ENCODE measurements around the gene MIB1.

DNA sequence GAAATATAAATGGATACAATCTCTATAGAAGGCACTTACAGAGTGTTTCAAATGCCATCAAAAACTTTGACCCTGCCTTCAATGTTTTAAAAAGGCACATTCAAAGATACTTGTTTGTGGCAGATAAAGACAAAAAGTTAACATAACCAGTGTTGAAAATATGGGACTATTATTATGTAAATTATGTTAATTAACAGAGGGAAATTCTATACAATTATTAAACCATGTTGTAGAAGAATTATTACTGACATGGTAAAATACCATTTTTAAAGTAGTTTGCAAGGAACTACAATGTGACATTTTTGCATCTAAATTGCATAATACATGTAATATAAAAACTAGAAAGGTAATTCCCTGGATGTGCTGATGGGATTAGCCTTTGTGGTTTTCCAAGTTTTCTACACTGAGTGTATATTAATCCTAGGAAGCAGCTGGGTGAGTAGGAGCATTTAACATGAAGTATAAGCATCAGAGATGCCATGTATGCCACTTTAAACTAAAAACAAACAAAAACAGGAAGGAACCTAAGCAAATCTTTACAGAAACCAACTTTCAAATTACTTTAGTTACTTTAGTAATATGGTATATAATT lies 21.7 kb downstream of the MIB1 start:
- no peak for TF ChIP-seq CTCF (IDR thresholded peaks at IDR 0.05)
- TF ChIP-seq SIN3A (IDR thresholded peaks at IDR 0.05; ENCODE audit: borderline replicate concordance, low read depth, low read length), result no peak
- TF ChIP-seq JUND (IDR thresholded peaks at IDR 0.05), result no peak
- TF ChIP-seq TAF1 (IDR thresholded peaks at IDR 0.05; ENCODE audit: borderline replicate concordance, low read depth, low read length), result no peak
- TF ChIP-seq USF2 (IDR thresholded peaks at IDR 0.05; ENCODE audit: borderline replicate concordance, low read depth, low read length), result no peak
- no peak for TF ChIP-seq NRF1 (IDR thresholded peaks at IDR 0.05; ENCODE audit: low read depth, low read length)
- TF ChIP-seq, protein P1, sequence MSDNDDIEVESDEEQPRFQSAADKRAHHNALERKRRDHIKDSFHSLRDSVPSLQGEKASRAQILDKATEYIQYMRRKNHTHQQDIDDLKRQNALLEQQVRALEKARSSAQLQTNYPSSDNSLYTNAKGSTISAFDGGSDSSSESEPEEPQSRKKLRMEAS (IDR thresholded peaks at IDR 0.05; ENCODE audit: low read depth), result no peak
- no peak for TF ChIP-seq RAD21 (IDR thresholded peaks at IDR 0.05; ENCODE audit: low read length)
- TF ChIP-seq NFIC (IDR thresholded peaks at IDR 0.05; ENCODE audit: borderline replicate concordance), result no peak
- no peak for TF ChIP-seq FOSL2 (IDR thresholded peaks at IDR 0.05; ENCODE audit: borderline replicate concordance, low read depth)
- no peak for TF ChIP-seq REST (IDR thresholded peaks at IDR 0.05; ENCODE audit: low read depth, low read length)
- TF ChIP-seq RFX5 (IDR thresholded peaks at IDR 0.05; ENCODE audit: low read length), result no peak
- TF ChIP-seq GATA2 (CRISPR knock-in tag; IDR thresholded peaks at IDR 0.05), result no peak
- TF ChIP-seq, protein P2, sequence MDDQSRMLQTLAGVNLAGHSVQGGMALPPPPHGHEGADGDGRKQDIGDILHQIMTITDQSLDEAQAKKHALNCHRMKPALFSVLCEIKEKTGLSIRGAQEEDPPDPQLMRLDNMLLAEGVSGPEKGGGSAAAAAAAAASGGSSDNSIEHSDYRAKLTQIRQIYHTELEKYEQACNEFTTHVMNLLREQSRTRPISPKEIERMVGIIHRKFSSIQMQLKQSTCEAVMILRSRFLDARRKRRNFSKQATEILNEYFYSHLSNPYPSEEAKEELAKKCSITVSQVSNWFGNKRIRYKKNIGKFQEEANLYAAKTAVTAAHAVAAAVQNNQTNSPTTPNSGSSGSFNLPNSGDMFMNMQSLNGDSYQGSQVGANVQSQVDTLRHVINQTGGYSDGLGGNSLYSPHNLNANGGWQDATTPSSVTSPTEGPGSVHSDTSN (IDR thresholded peaks at IDR 0.05), result no peak
